Measurements from ENCODE around the gene SPEM1. TPM values are rescaled to one million over a fixed set of nuclear protein-coding genes. Genes with fewer than 3 reads are reported as not detected.

The SPEM1 gene
- total RNA-seq, 1 donor from 2014 or later: not detected

DNA sequence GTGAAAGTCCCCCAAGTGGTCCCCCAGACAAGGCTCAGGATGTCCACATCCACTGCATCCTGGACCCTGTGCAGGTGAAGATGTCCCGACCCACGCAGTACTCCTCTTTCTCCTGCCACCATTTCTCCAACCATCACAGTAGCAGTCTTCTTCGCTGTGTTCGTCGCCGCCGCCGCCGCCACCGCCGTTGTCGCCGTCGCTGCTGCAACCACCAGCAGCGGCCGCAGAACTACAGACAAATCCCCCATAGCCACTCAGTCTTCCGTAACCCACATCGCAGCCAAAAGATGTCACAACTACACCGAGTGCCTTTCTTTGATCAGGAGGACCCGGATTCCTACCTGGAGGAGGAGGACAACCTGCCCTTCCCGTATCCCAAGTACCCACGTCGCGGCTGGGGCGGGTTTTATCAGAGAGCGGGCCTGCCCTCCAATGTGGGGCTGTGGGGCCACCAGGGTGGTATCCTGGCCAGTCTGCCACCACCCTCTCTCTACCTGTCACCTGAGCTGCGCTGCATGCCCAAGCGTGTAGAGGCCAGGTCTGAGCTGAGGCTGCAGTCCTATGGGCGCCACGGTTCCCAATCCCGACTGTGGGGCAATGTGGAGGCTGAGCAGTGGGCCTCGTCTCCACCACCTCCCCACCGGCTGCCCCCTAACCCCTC is 6.2 kb downstream of the SPEM1 start:
- Histone ChIP-seq H3K36me3 (ENCODE audit: control insufficient read depth, insufficient read depth, low read length) (no peaks in the 10 kb centered on the region), H3K4me3 (ENCODE audit: low read depth, low read length) (no peak overlapping the region), H3K27me3 (ENCODE audit: control insufficient read depth, insufficient read depth, low read length) (no peaks in the 10 kb centered on the region)
- TF ChIP-seq, protein P1, sequence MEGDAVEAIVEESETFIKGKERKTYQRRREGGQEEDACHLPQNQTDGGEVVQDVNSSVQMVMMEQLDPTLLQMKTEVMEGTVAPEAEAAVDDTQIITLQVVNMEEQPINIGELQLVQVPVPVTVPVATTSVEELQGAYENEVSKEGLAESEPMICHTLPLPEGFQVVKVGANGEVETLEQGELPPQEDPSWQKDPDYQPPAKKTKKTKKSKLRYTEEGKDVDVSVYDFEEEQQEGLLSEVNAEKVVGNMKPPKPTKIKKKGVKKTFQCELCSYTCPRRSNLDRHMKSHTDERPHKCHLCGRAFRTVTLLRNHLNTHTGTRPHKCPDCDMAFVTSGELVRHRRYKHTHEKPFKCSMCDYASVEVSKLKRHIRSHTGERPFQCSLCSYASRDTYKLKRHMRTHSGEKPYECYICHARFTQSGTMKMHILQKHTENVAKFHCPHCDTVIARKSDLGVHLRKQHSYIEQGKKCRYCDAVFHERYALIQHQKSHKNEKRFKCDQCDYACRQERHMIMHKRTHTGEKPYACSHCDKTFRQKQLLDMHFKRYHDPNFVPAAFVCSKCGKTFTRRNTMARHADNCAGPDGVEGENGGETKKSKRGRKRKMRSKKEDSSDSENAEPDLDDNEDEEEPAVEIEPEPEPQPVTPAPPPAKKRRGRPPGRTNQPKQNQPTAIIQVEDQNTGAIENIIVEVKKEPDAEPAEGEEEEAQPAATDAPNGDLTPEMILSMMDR (IDR thresholded peaks at IDR 0.05; ENCODE audit: insufficient read depth, low read length, poor library complexity, severe bottlenecking): no peak
- DNase-seq (ENCODE audit: low read depth): no peak

DNA sequence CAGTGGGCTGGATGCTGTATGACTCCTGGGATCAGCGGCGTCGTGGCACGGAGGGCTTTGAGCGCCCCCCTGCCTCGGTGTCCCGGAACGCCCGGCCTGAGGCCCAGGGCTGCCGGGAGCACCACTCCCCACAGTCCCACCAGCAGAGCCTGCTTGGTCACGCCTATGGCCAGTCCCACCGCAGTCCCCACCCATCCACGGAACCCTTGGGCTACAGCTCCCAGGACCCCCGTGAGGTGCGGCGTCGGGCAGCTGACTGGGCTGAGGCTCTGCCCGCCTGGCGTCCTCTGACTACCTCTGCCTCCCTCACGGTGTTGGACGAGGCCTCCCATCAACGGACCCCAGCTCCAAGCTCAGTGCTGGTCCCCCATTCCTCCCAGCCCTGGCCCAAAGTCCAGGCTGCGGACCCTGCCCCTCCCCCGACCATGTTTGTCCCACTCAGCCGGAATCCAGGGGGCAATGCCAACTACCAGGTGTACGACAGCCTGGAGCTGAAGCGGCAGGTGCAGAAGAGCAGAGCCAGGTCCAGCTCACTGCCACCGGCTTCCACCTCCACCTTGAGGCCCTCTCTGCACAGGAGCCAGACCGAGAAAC is 6.9 kb downstream of the SPEM1 start:
- Histone ChIP-seq H3K36me3 (ENCODE audit: control insufficient read depth, insufficient read depth, low read length) (no peaks in the 10 kb centered on the region), H3K27me3 (ENCODE audit: control insufficient read depth, insufficient read depth, low read length) (no peaks in the 10 kb centered on the region), H3K4me3 (ENCODE audit: low read depth, low read length) (no peak overlapping the region)
- DNase-seq (ENCODE audit: low read depth): no peak
- TF ChIP-seq, protein P1 (IDR thresholded peaks at IDR 0.05; ENCODE audit: insufficient read depth, low read length, poor library complexity, severe bottlenecking): no peak

DNA sequence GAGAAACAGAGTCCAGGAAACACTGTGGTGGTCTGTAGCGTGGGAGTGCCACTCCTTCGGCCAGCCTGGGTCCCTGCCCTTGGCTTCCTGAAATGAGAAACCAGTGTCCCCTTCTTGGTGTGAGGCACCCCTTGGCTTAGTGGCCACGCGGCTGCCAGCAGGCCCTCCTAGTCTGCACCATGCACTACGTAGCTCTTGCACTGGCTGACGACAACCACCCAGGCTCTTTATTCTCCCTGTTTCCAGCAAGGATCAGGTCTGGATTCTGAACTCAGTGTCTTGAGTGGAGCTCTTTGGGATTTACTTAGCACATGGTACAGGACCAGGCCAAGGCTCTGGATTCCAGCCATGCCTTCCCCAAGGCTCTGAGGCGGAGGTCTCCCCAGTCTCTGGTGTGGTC is 7.4 kb downstream of the SPEM1 start:
- Histone ChIP-seq H3K27me3 (ENCODE audit: control insufficient read depth, insufficient read depth, low read length) (no peaks in the 10 kb centered on the region), H3K36me3 (ENCODE audit: control insufficient read depth, insufficient read depth, low read length) (no peaks in the 10 kb centered on the region), H3K4me3 (ENCODE audit: low read depth, low read length) (no peak overlapping the region)
- TF ChIP-seq, protein P1 (IDR thresholded peaks at IDR 0.05; ENCODE audit: insufficient read depth, low read length, poor library complexity, severe bottlenecking): no peak
- no peak for DNase-seq (ENCODE audit: low read depth)

DNA sequence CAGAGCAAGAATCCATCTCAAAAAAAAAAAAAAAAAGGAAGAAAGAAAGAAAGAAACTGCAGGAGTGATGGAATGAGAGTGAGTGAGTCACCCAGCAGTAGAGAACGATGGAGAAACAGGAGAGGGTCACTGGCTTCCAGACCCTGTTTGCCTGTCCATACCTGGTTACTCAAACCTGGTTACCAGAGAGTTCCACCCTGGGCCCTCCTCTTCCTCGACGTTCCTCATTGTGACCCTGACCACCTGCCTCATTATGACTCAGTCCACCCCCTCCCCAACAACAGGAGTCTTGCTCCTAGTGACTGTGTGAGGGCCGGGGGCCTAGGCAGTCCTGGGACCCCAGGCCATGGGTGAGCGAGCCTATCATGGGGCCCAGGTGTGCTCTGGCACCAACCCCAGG is 8.4 kb downstream of the SPEM1 start, which contains the start of gene SPEM3:
Gene SPEM3 (plus strand): TSS at position 301 of the 400 bp plus-strand sequence. CDS start 46 bp downstream, at position 347.
- TF ChIP-seq, protein P1 (IDR thresholded peaks at IDR 0.05; ENCODE audit: insufficient read depth, low read length, poor library complexity, severe bottlenecking): no peak
- no peaks in the 10 kb centered on the region for H3K36me3 ChIP-seq (ENCODE audit: control insufficient read depth, insufficient read depth, low read length)
- H3K27me3 ChIP-seq (ENCODE audit: control insufficient read depth, insufficient read depth, low read length): no peaks in the 10 kb centered on the region
- no peak within 1 kb of the TSS for H3K4me3 ChIP-seq (ENCODE audit: low read depth, low read length)
- DNase-seq (ENCODE audit: low read depth): no peak

DNA sequence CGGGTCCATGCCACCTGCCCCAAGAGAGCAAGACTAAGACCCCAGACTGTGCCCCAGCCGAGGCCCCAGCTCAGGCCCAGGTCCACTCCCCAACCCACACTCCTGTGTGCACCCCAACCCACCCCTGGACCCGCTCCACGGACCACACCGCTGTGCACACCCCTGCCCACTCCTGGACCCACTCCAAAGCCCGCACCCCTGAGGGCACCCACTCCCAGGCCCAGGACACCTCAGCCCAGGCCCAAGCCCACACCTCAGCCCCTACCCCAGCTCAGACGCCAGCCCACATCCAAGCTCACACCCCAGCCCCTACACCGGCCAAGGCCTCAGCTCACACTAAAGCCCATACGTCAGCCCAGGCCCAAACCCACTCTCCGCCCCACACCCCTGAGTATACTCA is 9.6 kb downstream of the SPEM1 start:
- Histone ChIP-seq H3K36me3 (ENCODE audit: control insufficient read depth, insufficient read depth, low read length) (no peaks in the 10 kb centered on the region), H3K4me3 (ENCODE audit: low read depth, low read length) (no peak overlapping the region), H3K27me3 (ENCODE audit: control insufficient read depth, insufficient read depth, low read length) (no peaks in the 10 kb centered on the region)
- no peak for DNase-seq (ENCODE audit: low read depth)
- TF ChIP-seq, protein P1 (IDR thresholded peaks at IDR 0.05; ENCODE audit: insufficient read depth, low read length, poor library complexity, severe bottlenecking): no peak

Data from kidney epithelial cell (primary cell).